Testis (tissue), 3 donors: ENCODE data around the gene GIPC1. TPM values are rescaled to one million over a fixed set of nuclear protein-coding genes. Genes with fewer than 3 reads are reported as not detected.

Experiments used
- DNase-seq: peaks from one replicate; pipeline ENCODE4 v3.0.0-alpha.2; 2019
- H3K27ac ChIP-seq, 2 donors: fragments of 200-600 bp; sonication (generic); one replicate each; pipeline ENCODE4 v1.5.1; 2019
- H3K27me3 ChIP-seq: fragments of 200-600 bp; sonication (generic); one replicate; pipeline ENCODE4 v1.5.1; 2019
- H3K36me3 ChIP-seq: fragments of 200-600 bp; sonication (generic); one replicate; pipeline ENCODE4 v1.5.1; 2017; ENCODE audit warnings: low read depth; ENCODE audit errors: missing control alignments
- H3K4me1 ChIP-seq: fragments of 200-600 bp; sonication (generic); one replicate; pipeline ENCODE4 v1.5.1; 2019
- H3K4me3 ChIP-seq, 2 donors: fragments of 200-600 bp; sonication (generic); one replicate each; pipeline ENCODE4 v1.5.1; 2017 to 2019
- H3K9me3 ChIP-seq: fragments of 200-600 bp; sonication (generic); one replicate; pipeline ENCODE4 v1.5.1; 2017
- CTCF ChIP-seq, 3 experiments: fragments of 450-650 bp in 2 of 3; fragments of 200-600 bp in 1 of 3; sonication (generic) in 1 of 3; IDR thresholded peaks; one replicate each; pipeline ENCODE4 v1.5.1; 2016 to 2019; ENCODE audit warnings: antibody characterized with exemption in 3 of 3, mild to moderate bottlenecking in 2 of 3, moderate library complexity in 1 of 3
- POLR2A ChIP-seq: fragments of 450-650 bp; IDR thresholded peaks from one replicate; pipeline ENCODE4 v1.6.1; 2017; ENCODE audit warnings: antibody characterized with exemption, mild to moderate bottlenecking, moderate library complexity
- WGBS, 2 donors: methylation state at CpG; one replicate each; pipeline ENCODE4 v1.1.5; 2018; 5-methylcytosine and 5-hydroxymethylcytosine counted together
- intact Hi-C: fragments of 100-400 bp; cut with DNase I; formaldehyde crosslinking; loops from one replicate; pipeline ENCODE4 v1.15.1; 2023; ENCODE audit warnings: low total_unique reads
- polyA plus RNA-seq: library from polyadenylated mRNA; stranded (reverse); fragments of 350-450 nt; fragmentation: Illumina TruSeq; extraction: RNeasy Lipid Tissue Mini Kit (QIAGEN cat#74804); gene quantifications from one replicate; pipeline ENCODE4 v1.2.3, GENCODE V29; 2014; ENCODE audit warnings: low read depth, low replicate concordance; ENCODE audit not compliant: insufficient read depth
- total RNA-seq, 2 donors: library from RNA; depleted of rRNA; stranded (reverse); fragments of >200 nt; gene quantifications; one replicate each; pipeline ENCODE4 v1.2.3, GENCODE V29; 2016

GIPC1 gene
- total and polyA plus RNA-seq, 3 donors from 2014 or later = 47.8 to 57.5 (median 55.0) TPM

DNA sequence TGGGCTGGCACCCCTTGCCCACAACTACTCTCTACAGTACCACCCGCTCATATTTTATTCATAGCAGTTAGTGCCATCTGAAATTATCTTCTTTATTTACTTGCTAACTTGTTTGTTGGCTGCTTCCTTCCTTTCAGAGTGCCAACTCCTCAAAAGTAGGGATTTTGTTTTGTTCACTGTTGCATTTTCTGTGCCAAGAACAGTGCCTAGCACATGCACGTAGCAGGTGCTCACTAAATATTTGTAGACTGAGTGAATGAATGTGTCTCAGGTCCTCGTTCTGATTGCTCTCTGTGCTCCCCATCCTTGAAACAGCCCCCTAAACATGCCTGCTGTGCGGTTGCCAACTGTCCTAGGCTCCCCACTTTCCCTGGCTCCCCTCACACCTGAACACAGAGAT lies 1.5 kb downstream of the GIPC1 start:
- WGBS, 2 donors = 53 to 71% methylated on average over 4 of the region's 4 CpGs
- H3K27ac ChIP-seq = no peak overlapping the region

GRCh38 chr19:14492756-14493337 lies 3.1 kb downstream of the GIPC1 start:
- DNase-seq = no peak
- no peaks in the 10 kb centered on the region for H3K9me3 ChIP-seq
- H3K4me3 ChIP-seq = no peak overlapping the region
- TF ChIP-seq CTCF (IDR thresholded peaks at IDR 0.05) (no peak), POLR2A (no peak)
- no peaks in the 10 kb centered on the region for H3K36me3 ChIP-seq
- H3K27me3 ChIP-seq = no peaks in the 10 kb centered on the region
- no peak overlapping the region for H3K27ac ChIP-seq
- H3K4me1 ChIP-seq = peaks cover 22% of the 10 kb centered on the region
- intact Hi-C loops = no loop called here
- WGBS, 2 donors = 92 to 96% methylated on average over 5 of the region's 5 CpGs

More for the DNA sequence above, 1.5 kb downstream of the GIPC1 start:
- intact Hi-C loops = no loop called here
- Histone ChIP-seq H3K36me3 (no peaks in the 10 kb centered on the region), H3K4me1 (peaks cover 22% of the 10 kb centered on the region), H3K4me3 (no peak overlapping the region), H3K27me3 (no peaks in the 10 kb centered on the region), H3K9me3 (no peaks in the 10 kb centered on the region)
- TF ChIP-seq POLR2A (no peak), CTCF (IDR thresholded peaks at IDR 0.05) (no peak)
- no peak for DNase-seq

GRCh38 chr19:14487370-14488125 lies 8.4 kb downstream of the GIPC1 start:
- Histone ChIP-seq H3K4me1 (no peaks in the 10 kb centered on the region), H3K9me3 (no peaks in the 10 kb centered on the region), H3K27me3 (no peaks in the 10 kb centered on the region), H3K27ac (no peak overlapping the region), H3K36me3 (no peaks in the 10 kb centered on the region), H3K4me3 (no peak overlapping the region)
- no peak for DNase-seq
- TF ChIP-seq POLR2A = no peak
- TF ChIP-seq CTCF (IDR thresholded peaks at IDR 0.05) = no peak
- 92 to 95% methylated on average over 16 of the region's 16 CpGs for WGBS, 2 donors
- intact Hi-C loops = no loop called here

- no peaks in the 10 kb centered on the region for H3K9me3 ChIP-seq
- WGBS, 2 donors = 88 to 89% methylated on average over 14 to 18 of the region's 18 CpGs
- TF ChIP-seq POLR2A (no peak), CTCF (IDR thresholded peaks at IDR 0.05) (no peak)
- H3K27ac ChIP-seq = no peak overlapping the region
- no peaks in the 10 kb centered on the region for H3K4me1 ChIP-seq
- H3K27me3 ChIP-seq = no peaks in the 10 kb centered on the region
- intact Hi-C loops = no loop called here
- no peak for DNase-seq
- H3K36me3 ChIP-seq = no peaks in the 10 kb centered on the region
- no peak overlapping the region for H3K4me3 ChIP-seq
Measured at GRCh38 chr19:14482172-14482941, 13.6 kb downstream of the GIPC1 start.
